Ramos (cell line): ENCODE results near the gene TMEM123.

Experiments
- in situ Hi-C: fragments of 300-500 bp; cut with MboI; formaldehyde crosslinking; loops from one replicate; pipeline ENCODE4 v1.14.3; 2022; ENCODE audit warnings: low sequenced_read_pairs; ENCODE audit not compliant: unreplicated experiment

The TMEM123 gene

GRCh38 chr11:102429691-102430090 lies 22.9 kb downstream of the TMEM123 start:
- in situ Hi-C loops, result no loop called here

- in situ Hi-C loops, result no loop called here
Observed at GRCh38 chr11:102429226-102429625, 23.3 kb downstream of the TMEM123 start.

GRCh38 chr11:102428696-102429095 lies 23.9 kb downstream of the TMEM123 start:
- in situ Hi-C loops, result no loop called here

- in situ Hi-C loops, result no loop called here
Observed at GRCh38 chr11:102427068-102427467, 25.5 kb downstream of the TMEM123 start.

- in situ Hi-C loops, result no loop called here
Observed at GRCh38 chr11:102426570-102426969, 26.0 kb downstream of the TMEM123 start.

- in situ Hi-C loops, result no loop called here
Observed at GRCh38 chr11:102426000-102426399, 26.6 kb downstream of the TMEM123 start.

GRCh38 chr11:102423936-102424335 lies 28.6 kb downstream of the TMEM123 start:
- in situ Hi-C loops, result no loop called here

GRCh38 chr11:102422817-102423712 lies 29.5 kb downstream of the TMEM123 start:
- in situ Hi-C loops, result no loop called here

- in situ Hi-C loops, result no loop called here
Observed at GRCh38 chr11:102421261-102421660, 31.3 kb downstream of the TMEM123 start.

GRCh38 chr11:102420547-102420946 lies 32.0 kb downstream of the TMEM123 start:
- in situ Hi-C loops, result no loop called here

GRCh38 chr11:102419181-102419580 lies 33.4 kb downstream of the TMEM123 start:
- in situ Hi-C loops, result no loop called here

GRCh38 chr11:102416976-102417375 lies 35.6 kb downstream of the TMEM123 start:
- in situ Hi-C loops, result no loop called here

GRCh38 chr11:102415304-102415916 lies 37.2 kb downstream of the TMEM123 start:
- in situ Hi-C loops, result no loop called here

GRCh38 chr11:102414559-102414958 lies 38.0 kb downstream of the TMEM123 start:
- in situ Hi-C loops, result no loop called here

GRCh38 chr11:102413497-102413896 lies 39.1 kb downstream of the TMEM123 start:
- in situ Hi-C loops, result no loop called here

- in situ Hi-C loops, result no loop called here
Observed at GRCh38 chr11:102411142-102411541, 41.4 kb downstream of the TMEM123 start.

GRCh38 chr11:102410382-102410784 lies 42.2 kb downstream of the TMEM123 start:
- in situ Hi-C loops, result no loop called here

- in situ Hi-C loops, result no loop called here
Observed at GRCh38 chr11:102408339-102408738, 44.2 kb downstream of the TMEM123 start.

- in situ Hi-C loops, result no loop called here
Observed at GRCh38 chr11:102407901-102408300, 44.7 kb downstream of the TMEM123 start.

GRCh38 chr11:102406099-102406498 lies 46.5 kb downstream of the TMEM123 start:
- in situ Hi-C loops, result no loop called here

GRCh38 chr11:102405501-102405900 lies 47.1 kb downstream of the TMEM123 start:
- in situ Hi-C loops, result no loop called here

- in situ Hi-C loops, result no loop called here
Observed at GRCh38 chr11:102402548-102402947, 50.0 kb downstream of the TMEM123 start.
